HG02870 (cell line): ENCODE results near the gene EPHA5.

Experiments used
- ATAC-seq: cut with Tn5 transposase; IDR thresholded peaks from one replicate; pipeline ENCODE4 v1.9.1; 2021; ENCODE audit warnings: mild to moderate bottlenecking, moderate library complexity; ENCODE audit not compliant: unreplicated experiment

The EPHA5 gene

DNA sequence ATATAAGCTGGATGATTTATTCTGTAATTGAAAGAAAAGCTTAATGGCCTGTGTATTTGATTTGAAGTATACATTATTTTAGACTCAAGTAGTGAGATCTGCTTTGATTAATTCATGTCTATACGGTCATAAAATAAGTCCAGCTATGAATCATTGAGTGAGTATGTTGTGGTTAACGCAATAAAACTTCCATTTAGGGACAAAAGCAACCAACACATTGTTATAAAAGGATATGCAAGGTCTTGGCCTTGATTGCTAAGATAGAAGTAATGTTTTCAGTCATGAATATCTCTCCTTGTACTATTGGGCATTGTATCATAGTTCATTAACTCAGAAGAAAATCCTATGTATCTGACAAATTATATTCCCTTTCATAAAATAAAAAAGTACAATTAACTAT lies 162.1 kb downstream of the EPHA5 start:
- no peak for ATAC-seq

GRCh38 chr4:65502131-65502701 lies 168.1 kb downstream of the EPHA5 start:
- ATAC-seq, result no peak

DNA sequence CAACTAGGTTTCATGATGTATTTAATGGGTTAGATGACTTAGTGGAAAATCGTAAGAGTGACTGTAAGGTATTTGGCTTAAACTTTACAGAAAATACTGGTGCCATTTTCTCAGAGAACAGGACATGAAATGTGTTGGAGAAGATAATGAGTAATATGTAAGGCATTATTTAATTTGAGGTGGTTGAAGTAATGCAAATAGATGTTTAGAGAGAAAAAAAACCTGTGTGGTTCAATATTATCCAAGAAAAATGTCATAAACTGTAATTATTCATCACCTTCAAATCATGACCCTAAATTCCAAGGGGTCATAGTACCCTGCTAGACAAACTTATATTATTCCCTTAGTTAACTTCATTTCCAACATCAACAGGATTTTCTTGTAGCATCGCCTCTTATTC lies 171.7 kb downstream of the EPHA5 start:
- no peak for ATAC-seq

GRCh38 chr4:65495439-65495838 lies 174.8 kb downstream of the EPHA5 start:
- ATAC-seq, result no peak

GRCh38 chr4:65482410-65482809 lies 187.9 kb downstream of the EPHA5 start:
- ATAC-seq, result no peak

DNA sequence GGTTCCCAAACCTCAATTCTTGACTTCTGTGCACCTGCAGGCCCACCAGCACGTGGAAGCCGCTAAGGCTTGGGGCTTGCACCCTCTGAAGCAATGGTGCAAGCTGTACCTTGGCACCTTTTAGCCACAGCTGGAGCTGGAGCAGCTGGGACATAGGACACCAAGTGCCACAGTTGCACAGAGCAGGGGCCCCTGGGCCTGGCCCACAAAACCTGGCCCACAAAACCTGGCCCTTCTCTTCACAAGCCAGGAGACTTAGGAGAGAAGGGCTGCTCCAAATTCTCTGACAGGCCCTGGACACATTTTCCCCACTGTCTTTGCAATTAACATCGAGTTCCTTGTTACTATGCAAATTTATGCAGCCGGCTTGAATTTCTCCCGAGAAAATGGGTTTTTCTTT lies 197.8 kb downstream of the EPHA5 start:
- no peak for ATAC-seq

DNA sequence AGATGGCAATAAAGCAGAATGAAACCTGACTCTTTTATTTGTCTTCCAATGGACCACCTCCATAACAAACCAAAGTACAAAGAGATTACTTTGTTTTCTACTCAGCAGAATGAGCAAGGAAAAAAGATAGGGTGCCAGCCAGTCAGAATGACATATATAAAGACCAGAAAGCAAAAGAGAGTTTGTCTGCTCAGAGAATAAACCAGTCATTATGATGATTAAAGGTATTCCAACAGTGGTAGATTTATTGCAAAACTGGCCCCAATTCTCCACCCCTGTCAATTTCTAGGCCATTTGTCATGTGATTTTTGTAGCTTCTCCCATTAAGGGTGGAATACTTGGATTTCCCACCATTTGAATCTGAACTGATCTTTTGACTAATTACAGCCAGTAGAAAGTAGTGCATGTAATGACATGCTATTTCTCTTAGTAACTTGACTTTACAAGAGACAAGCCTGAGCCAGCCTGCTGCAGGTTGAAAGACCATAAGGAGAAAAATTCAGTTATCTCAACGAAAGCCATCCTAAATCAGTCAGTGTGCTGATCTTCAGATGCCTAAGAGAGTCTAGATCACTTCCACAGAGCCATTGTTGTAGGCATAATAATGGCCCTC lies 203.1 kb downstream of the EPHA5 start:
- ATAC-seq, result no peak

DNA sequence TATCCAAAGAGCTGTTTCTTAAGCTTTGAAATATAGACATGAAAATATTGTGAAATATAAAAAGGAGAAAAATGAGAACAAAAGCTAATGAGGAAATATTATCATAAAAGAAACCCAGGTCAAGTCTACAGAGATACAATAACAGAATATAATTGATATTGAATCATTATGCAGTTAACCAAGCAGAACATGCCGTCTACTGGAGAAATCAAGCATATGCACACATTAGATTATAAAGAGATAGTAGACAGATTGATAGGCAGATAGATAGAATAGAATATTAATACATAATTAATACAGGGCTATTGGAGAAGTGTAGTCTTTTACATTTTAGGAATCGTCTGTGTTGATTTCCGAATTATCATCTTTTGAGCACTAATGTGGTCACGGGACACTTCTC lies 208.5 kb downstream of the EPHA5 start:
- no peak for ATAC-seq

DNA sequence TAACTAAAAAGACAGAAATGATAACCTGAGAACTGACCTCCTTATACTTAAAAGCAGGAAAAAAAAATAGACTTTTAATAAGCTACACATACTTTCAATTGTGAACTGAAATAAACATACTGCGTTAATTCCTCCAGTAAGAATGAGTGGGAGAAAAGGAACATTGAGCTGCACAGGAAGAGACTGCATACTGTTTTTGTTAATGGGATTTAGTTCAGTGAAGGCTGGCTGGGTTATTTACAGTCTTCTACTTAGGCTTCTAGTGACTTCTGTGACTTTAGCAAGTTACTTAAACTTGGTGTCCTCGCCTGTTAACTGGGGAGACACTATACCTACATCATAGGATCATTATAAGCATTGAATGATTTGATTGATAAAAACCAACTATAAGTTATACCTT lies 213.3 kb downstream of the EPHA5 start:
- ATAC-seq, result no peak

GRCh38 chr4:65456579-65456978 lies 213.7 kb downstream of the EPHA5 start:
- no peak for ATAC-seq

GRCh38 chr4:65453398-65453797 lies 216.9 kb downstream of the EPHA5 start:
- no peak for ATAC-seq

DNA sequence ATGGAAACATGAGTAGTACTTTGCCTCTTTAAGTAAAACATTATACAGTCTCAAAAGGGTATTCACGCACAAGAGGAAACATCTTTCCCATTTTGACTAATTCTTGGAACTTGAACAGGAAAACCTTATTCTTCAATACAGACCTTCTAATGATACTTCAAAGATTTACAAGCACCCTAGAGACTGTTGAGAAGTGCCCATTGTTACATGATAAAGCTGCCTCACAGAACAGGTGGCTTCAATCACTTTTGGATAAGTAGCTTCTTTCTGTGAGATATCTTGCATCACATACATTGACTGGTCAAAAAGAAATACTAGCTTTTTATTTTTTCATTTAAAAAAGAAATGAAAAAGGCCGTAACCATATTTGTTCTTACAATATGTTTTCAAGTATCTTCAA lies 219.4 kb downstream of the EPHA5 start:
- ATAC-seq, result no peak

- no peak for ATAC-seq
Measured at GRCh38 chr4:65437102-65437501, 233.2 kb downstream of the EPHA5 start.

DNA sequence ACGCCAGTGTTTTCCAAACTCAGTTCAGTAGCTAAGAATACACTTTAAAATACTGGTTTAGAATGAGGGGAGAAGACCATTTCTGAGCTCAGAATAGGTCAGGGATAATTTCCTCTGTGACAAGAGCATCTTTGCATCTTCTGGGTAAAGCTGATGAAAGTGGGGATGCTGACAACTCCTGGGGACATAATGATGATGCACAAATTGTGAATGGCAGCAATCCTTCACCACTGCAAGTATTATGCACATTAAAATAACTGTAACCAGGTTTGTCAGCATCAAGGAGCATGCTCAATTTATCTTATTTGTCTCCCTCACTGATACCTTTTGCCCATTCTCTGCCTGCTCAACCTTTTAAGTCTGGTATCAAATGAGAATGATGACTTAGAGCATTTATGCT lies 248.2 kb downstream of the EPHA5 start:
- no peak for ATAC-seq

DNA sequence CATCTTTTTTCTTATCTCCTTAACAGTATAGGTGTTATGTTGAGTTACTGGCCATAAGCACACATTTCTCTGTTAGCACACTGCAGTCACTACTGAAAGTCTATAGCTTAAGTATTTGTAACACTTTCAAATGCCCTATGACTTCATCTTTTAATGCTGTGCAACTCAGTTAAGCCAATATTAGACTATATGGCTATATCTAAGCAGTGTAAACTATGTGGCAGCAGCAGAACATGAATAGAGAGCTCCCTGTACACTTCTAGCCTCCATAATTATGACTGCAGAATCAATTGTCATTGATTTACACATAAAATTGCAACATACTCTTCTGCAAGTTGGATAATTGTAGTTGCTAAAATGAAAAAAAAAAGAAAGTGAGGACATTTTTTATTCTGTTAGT lies 250.3 kb downstream of the EPHA5 start:
- no peak for ATAC-seq

- ATAC-seq, result no peak
Measured at GRCh38 chr4:65416891-65417290, 253.4 kb downstream of the EPHA5 start.

GRCh38 chr4:65407483-65407882 lies 262.8 kb downstream of the EPHA5 start:
- no peak for ATAC-seq

GRCh38 chr4:65401083-65401482 lies 269.2 kb downstream of the EPHA5 start:
- ATAC-seq, result no peak

DNA sequence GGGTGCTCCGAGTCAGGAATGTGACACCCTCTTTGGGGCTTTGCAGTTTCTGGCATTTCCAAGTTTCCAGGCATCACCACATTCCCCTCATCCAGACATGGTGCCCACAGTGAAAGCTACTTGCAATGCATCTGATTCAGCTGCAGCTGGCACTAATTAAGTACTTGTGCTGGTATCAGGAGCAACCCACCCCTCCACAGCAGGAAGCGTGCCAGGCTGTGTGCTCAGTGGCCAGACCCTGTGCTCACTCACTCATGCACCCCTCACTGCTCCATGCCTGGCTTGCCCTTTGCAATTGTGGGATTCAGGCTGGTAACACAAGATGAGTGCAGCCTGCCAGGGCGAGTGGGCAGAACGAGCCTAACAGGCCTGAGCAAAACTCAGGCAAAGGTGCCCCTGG lies 271.2 kb downstream of the EPHA5 start:
- ATAC-seq, result no peak

DNA sequence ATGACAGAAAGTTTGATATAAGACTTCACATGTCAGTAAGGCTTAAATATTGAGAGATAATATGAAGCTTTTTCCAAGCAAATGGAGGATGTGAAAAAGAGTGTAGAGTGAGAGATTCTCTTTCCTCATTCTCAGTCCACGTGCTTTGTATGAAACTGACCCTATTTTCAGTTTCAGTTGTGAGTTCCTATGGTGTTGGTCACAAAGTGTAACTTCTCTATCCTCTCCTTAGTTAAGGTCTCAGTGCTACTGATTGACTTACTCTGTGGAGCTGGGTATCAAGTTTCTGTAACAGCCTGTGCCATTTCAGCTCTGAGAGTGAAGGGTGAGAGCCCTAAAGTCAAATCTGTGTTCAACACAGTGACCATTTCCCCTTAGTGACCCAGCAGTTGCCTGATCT lies 277.2 kb downstream of the EPHA5 start:
- ATAC-seq, result no peak

DNA sequence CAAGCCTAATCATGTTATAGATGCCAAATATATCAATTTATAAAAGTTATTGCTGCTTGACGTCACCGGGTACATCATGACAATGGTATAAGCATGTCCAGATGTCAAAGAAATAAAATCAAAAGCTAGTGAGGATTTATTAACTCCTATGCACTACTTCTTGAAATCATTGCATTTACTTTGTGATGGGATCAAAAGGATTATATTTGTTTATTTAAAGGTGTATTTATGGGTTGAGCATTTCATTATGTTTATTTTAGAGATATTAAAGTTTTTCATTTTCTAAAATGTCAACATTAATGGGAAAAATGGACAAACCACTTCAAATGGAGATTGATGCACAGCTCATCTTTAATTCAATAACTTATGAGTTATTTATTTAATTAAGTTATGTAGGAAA lies 277.8 kb downstream of the EPHA5 start:
- no peak for ATAC-seq

- ATAC-seq, result no peak
Measured at GRCh38 chr4:65391814-65392213, 278.5 kb downstream of the EPHA5 start.

DNA sequence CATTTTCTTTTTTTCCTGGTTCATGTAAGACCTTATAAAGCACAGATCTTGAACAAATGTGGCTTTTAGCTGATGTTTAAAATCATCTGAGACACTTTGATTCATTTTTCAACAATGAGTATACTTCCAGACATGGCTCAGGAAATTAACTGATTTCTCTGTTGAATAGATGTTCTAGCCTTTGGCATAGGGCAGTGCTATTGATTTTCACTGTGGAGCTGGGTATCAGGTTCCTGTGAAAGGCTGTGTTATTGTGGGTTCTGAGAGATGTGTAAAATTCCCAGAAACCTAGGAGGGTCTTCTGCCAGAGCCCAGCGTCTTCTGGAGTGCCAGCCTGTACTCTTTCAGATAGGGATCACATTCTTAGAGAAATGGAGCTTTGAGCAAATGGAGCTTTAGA lies 278.9 kb downstream of the EPHA5 start:
- no peak for ATAC-seq
